ENCODE measurements around the gene FILIP1L.
A peak's percentile ranks its signal among the peaks of the same experiment; 100 is the strongest.

The FILIP1L gene

GRCh38 chr3:100124201-100124761 lies 10.0 kb upstream of the FILIP1L start:
- DNase-seq: no peak

- no peak for DNase-seq
These were observed 8.8 kb upstream of the FILIP1L start for GRCh38 chr3:100123112-100123511.

DNA sequence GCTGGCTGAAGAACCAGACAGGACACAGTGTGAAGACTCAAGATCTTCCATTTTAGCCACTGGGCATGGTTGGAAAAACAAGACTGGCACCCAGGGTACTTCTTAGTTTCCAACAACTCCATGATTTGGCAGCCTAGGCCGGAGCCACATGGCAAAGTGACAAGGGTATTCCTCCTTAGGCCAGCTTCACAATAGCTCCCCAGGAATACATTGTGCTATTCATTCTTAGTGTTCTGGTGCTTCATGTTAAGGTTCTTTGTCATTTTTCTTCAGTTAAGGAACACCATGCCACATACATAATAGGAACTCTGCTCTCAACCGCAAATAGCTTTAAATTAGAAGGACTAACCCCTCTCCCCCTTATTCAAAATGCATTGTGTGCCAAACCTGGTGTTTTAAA lies 8.0 kb upstream of the FILIP1L start:
- DNase-seq: no peak

DNA sequence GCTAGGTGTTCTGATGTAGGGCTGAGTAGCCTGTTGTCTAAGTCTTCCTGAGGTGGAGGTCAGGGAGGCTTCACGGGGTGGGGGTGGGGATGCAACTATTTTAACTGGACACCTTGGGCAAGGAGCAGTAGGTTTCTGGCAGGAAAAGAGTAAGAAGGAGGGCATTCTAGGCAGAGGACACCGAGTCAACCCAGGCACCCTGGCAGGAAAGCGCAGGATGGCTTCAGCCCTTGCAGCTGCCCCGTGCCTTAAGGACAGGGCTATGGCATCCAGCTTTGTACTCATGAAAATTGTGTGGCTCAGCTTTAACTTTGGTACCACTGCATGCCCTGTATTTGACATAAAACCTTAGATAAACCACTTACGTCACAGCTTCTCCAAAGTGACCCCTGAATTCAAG lies 6.4 kb upstream of the FILIP1L start:
- no peak for DNase-seq

- no peak for DNase-seq
These were observed 5.7 kb upstream of the FILIP1L start for GRCh38 chr3:100120012-100120411.

GRCh38 chr3:100117093-100117492 lies 2.8 kb upstream of the FILIP1L start:
- no peak for DNase-seq

- no peak for DNase-seq
These were observed 433 bp downstream of the FILIP1L start for GRCh38 chr3:100113723-100114412.

DNA sequence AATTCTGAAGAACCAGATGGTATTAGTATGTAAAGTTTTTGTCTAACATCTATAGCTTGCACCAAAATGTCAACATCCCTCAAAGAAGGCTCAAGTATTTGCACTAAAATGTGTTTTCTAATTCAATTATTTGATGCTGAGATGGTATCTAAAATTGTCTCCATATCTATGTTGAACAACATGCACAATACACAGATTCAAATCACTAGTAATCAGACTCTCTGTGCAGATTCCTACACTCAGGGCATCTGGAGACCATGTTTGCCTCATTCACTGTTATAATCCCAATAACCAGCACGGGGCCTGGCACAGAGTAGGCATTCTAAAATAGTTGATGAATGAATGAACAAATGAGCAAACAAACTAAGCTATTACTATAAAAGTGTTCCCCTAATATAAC lies 2.6 kb downstream of the FILIP1L start:
- DNase-seq: no peak

GRCh38 chr3:100110162-100110561 lies 4.1 kb downstream of the FILIP1L start:
- no peak for DNase-seq

GRCh38 chr3:100108464-100109079 lies 5.7 kb downstream of the FILIP1L start:
- no peak for DNase-seq

GRCh38 chr3:100107221-100107814 lies 7.0 kb downstream of the FILIP1L start:
- no peak for DNase-seq

- no peak for DNase-seq
These were observed 7.7 kb downstream of the FILIP1L start for GRCh38 chr3:100106531-100107141.

DNA sequence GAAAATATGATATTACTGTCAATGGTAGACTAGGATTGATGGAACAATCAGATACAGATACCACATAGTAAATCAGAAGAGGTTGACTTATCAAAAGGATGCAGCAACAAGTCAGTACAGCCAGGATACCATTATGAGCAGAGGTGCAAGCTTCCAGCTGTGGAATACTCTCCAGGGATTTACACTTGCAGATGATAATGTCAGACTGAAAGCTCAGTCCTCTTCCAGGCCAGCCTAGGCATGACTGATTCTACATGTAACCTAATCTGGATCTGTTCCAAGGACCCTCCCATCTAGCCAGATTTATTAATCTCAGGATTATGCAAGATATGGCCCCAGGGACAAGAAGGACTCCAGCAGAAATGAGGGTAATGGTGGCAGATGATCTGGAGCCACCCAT lies 8.2 kb downstream of the FILIP1L start:
- DNase-seq: no peak

GRCh38 chr3:100105501-100105900 lies 8.8 kb downstream of the FILIP1L start:
- no peak for DNase-seq

GRCh38 chr3:100104817-100105413 lies 9.4 kb downstream of the FILIP1L start:
- DNase-seq: no peak

- no peak for DNase-seq
These were observed 9.9 kb downstream of the FILIP1L start for GRCh38 chr3:100104442-100104798.

- DNase-seq: peak; percentile 54
These were observed 10.5 kb downstream of the FILIP1L start for GRCh38 chr3:100103558-100104441.

DNA sequence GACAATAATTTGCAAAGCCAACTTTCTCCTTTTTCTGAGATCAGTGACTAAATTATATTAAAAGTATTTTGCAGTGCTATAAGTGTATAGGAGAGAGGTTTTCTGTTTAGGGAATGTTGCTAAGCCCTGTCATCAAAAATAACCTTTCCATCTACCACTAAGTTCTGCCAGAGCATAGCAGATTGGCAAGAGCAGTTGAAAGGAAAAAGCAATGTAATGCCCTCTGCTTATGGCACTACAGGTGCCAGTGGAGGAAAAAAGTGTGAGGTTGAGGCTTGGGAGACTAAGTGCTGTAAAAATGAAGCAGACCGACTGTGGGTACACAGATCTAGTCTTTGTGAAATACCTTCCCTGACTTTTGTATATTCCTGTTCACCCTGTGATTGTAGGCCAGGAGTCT lies 11.5 kb downstream of the FILIP1L start:
- no peak for DNase-seq

- no peak for DNase-seq
These were observed 13.9 kb downstream of the FILIP1L start for GRCh38 chr3:100100425-100100824.

GRCh38 chr3:100099621-100100020 lies 14.7 kb downstream of the FILIP1L start:
- no peak for DNase-seq

DNA sequence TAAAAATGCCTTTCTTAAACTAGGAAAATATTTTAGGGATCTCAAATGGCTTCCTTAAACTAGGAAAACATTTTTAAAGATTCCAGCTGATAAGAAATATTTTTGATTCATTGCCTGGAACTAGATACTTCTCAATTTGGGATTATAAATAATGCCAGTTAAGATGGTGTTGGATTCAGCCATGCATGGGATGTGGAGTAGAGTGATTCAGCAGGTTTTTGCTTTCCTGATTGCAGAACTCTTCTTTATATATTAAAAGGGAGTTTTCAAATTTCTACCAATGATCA lies 15.6 kb downstream of the FILIP1L start:
- no peak for DNase-seq

DNA sequence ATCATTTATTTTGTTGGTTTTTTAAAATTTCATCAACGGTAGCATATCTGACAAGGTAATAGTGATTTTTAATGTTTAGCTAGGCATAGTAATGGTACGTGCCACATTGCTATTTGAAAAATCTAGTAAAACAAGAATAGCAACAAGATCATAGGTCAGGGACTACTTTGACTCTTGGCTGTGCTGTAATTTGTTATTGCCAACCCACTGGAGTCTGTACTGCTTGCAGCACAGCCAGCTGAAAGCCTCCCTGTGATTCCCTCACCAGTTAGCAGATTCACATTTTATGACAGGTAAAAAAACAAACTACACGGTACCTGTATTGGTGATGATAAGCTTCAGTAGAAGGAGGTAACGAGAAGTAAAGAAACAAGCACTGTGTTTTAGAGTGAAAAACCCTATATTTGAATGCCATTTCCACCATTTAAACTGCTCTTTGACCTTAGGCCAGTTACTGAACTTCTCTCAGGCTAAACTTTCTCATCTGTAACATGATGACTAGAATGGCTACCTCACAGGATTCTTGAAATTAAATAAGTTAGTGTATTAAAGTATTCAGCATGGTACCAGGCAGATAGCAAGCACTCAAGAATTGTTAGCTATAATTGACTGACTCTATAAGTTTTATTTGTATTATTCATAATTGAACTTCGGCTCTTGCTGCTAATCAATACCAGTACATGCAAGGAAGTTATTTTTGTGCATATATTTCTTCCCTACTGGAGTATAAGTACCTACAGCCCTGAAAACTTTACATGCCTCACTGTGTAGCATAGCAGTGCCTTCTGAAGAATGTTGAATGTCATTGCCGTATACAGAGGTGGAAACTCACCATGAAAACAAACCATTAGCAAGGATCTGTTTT lies 16.1 kb downstream of the FILIP1L start:
- DNase-seq: no peak
